Left ventricle myocardium inferior (tissue), 1 donor: Measurements from ENCODE around the gene SLC22A3. TPM values are rescaled to one million over a fixed set of nuclear protein-coding genes. Genes with fewer than 3 reads are reported as not detected.

ENCODE experiments used
- DNase-seq: peaks from one replicate; pipeline ENCODE4 v3.0.0-alpha.2; 2020
- H3K27ac ChIP-seq: fragments of 200-600 bp; replicated peaks from 2 replicates; pipeline ENCODE4 v1.8.0; 2021
- H3K27me3 ChIP-seq: fragments of 200-600 bp; 2 replicates; pipeline ENCODE4 v1.8.0; 2021; ENCODE audit warnings: low read depth
- H3K36me3 ChIP-seq: fragments of 200-600 bp; 2 replicates; pipeline ENCODE4 v1.8.0; 2021
- H3K4me1 ChIP-seq: fragments of 200-600 bp; 2 replicates; pipeline ENCODE4 v1.8.0; 2021
- H3K4me3 ChIP-seq: fragments of 200-600 bp; 2 replicates; pipeline ENCODE4 v1.8.0; 2021; ENCODE audit warnings: mild to moderate bottlenecking, moderate library complexity
- H3K9me3 ChIP-seq: fragments of 200-600 bp; replicated peaks from 2 replicates; pipeline ENCODE4 v1.8.0; 2021
- intact Hi-C: fragments of 100-400 bp; cut with micrococcal nuclease; formaldehyde crosslinking; loops from one replicate; pipeline ENCODE4 v1.11.0; 2022
- total RNA-seq: library from RNA; stranded (reverse); fragmentation: NEBNext Ultra II Directional; extraction: Animal tissue kit (Norgen Biotek cat#: 25700); gene quantifications from one replicate; pipeline ENCODE4 v1.2.1, GENCODE V29; 2021
- TF ChIP-seq, protein P1 (sequence below): fragments of 200-600 bp; IDR thresholded peaks from 2 replicates; pipeline ENCODE4 v1.8.0; 2021; ENCODE audit warnings: antibody characterized with exemption, mild to moderate bottlenecking, borderline replicate concordance
- donor health status: DM: no; HTN: yes; CAD: no; lungs with severe emphysema.

The SLC22A3 gene
- total RNA-seq, 1 donor from 2014 or later = 1.0 TPM

GRCh38 chr6:160349020-160349441, 853 bp downstream of the SLC22A3 start:
- intact Hi-C loops = no loop called here
- TF ChIP-seq, protein P1, sequence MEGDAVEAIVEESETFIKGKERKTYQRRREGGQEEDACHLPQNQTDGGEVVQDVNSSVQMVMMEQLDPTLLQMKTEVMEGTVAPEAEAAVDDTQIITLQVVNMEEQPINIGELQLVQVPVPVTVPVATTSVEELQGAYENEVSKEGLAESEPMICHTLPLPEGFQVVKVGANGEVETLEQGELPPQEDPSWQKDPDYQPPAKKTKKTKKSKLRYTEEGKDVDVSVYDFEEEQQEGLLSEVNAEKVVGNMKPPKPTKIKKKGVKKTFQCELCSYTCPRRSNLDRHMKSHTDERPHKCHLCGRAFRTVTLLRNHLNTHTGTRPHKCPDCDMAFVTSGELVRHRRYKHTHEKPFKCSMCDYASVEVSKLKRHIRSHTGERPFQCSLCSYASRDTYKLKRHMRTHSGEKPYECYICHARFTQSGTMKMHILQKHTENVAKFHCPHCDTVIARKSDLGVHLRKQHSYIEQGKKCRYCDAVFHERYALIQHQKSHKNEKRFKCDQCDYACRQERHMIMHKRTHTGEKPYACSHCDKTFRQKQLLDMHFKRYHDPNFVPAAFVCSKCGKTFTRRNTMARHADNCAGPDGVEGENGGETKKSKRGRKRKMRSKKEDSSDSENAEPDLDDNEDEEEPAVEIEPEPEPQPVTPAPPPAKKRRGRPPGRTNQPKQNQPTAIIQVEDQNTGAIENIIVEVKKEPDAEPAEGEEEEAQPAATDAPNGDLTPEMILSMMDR = no peak
- no peak for DNase-seq
- H3K36me3 ChIP-seq = no peaks in the 10 kb centered on the region
- peaks cover 16% of the 10 kb centered on the region for H3K4me1 ChIP-seq
- peaks cover 69% of the 10 kb centered on the region for H3K27me3 ChIP-seq
- H3K4me3 ChIP-seq = peak overlapping the region; percentile 70
- H3K9me3 ChIP-seq = no peaks in the 10 kb centered on the region
- no peak overlapping the region for H3K27ac ChIP-seq

GRCh38 chr6:160349814-160350350, 1.7 kb downstream of the SLC22A3 start:
- H3K4me3 ChIP-seq = peak overlapping the region; percentile 70
- intact Hi-C loops = no loop called here
- no peaks in the 10 kb centered on the region for H3K9me3 ChIP-seq
- TF ChIP-seq, protein P1 = no peak
- H3K27ac ChIP-seq = no peak overlapping the region
- H3K36me3 ChIP-seq = no peaks in the 10 kb centered on the region
- H3K4me1 ChIP-seq = peaks cover 16% of the 10 kb centered on the region
- DNase-seq = no peak
- peaks cover 77% of the 10 kb centered on the region for H3K27me3 ChIP-seq

DNA sequence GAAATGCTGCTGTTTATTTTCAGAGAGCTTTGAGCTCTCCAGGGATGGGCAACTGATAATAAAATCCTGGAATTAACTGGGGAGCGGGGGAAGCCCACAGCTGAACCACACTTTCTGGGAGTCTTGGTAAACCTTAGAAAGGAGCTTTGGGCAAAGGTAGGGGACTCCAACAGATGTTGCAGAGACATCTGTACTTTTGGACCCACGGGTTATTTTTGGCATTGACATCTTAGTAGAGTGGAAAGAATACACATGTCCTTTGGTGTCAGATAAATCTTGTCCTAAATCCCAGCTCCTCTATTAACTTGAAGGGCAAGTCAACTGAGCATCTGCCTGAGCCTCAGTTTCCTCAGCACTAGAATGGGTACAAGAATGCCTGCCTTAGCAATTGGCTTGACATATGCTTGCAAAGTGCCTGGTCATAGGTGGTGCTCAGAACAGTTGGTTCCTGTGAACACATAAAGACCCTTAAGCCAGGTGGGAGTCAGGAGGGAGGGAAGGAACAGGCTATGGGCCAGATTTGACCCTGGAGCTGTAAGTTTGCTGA, 5.8 kb downstream of the SLC22A3 start:
- TF ChIP-seq, protein P1 = no peak
- Histone ChIP-seq H3K27ac (no peak overlapping the region), H3K27me3 (peaks cover 91% of the 10 kb centered on the region), H3K4me1 (peaks cover 8% of the 10 kb centered on the region), H3K36me3 (no peaks in the 10 kb centered on the region), H3K4me3 (no peak overlapping the region), H3K9me3 (no peaks in the 10 kb centered on the region)
- intact Hi-C loops = no loop called here
- no peak for DNase-seq

GRCh38 chr6:160355001-160355400, 6.8 kb downstream of the SLC22A3 start:
- no peak for DNase-seq
- no peaks in the 10 kb centered on the region for H3K36me3 ChIP-seq
- no peaks in the 10 kb centered on the region for H3K4me1 ChIP-seq
- TF ChIP-seq, protein P1 = no peak
- H3K27me3 ChIP-seq = peaks cover 81% of the 10 kb centered on the region
- intact Hi-C loops = no loop called here
- H3K9me3 ChIP-seq = no peaks in the 10 kb centered on the region
- H3K27ac ChIP-seq = no peak overlapping the region
- H3K4me3 ChIP-seq = no peak overlapping the region

DNA sequence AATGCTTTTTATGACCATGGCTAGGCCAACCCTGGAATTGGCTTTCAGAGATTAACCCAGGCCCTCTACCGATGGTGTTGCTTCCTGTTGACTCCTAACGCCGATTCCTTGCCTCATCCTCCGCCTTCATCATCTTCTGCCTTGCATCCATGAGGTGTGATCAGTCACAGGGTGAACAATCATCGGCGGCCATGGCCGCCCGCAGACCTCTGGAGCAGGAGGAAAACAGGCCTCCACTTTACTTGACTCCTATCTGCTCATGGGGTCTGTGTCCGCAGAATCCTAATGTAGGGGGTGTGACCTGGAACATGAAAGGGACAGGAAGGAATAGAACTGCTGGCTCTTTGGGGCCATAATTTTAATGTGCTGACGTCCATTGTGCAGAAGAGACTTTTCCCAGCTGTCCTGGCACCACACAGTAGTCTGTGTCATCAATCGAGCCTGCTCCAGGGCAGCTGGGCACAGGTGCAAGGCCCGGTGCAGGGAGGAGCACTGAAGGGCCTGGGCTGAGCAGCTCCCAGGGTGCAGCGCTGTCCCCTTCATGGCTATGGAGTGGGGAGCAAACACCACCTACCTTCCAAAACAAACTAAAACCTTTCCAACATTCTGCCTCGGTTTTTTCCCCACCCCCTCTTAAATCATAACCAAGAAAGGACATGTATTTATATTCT, 8.0 kb downstream of the SLC22A3 start:
- TF ChIP-seq, protein P1 = no peak

More for the DNA sequence above, 8.0 kb downstream of the SLC22A3 start:
- no peak for DNase-seq
- Histone ChIP-seq H3K9me3 (no peaks in the 10 kb centered on the region), H3K27me3 (peaks cover 74% of the 10 kb centered on the region), H3K36me3 (no peaks in the 10 kb centered on the region), H3K4me3 (no peak overlapping the region), H3K4me1 (no peaks in the 10 kb centered on the region), H3K27ac (no peak overlapping the region)
- intact Hi-C loops = no loop called here
